ENCODE results near the gene VAV3. TPM values are rescaled to one million over a fixed set of nuclear protein-coding genes. Genes with fewer than 3 reads are reported as not detected.

The VAV3 gene
- polyA plus RNA-seq, 3 donors = 5.4 to 9.2 (median 9.0) TPM

GRCh38 chr1:107793896-107794453 lies 171.0 kb downstream of the VAV3 start:
- no peak overlapping the region for H2AFZ ChIP-seq (ENCODE audit: insufficient read depth, low read depth, low read length, poor library complexity, severe bottlenecking)
- no peak overlapping the region for H3K27ac Mint-ChIP-seq
- H3K27me3 ChIP-seq (ENCODE audit: control insufficient read depth in 2 of 2, insufficient read depth in 2 of 2, low read length in 2 of 2) = no peaks in the 10 kb centered on the region
- H3K27me3 Mint-ChIP-seq (ENCODE audit: low read depth in 3 of 3) = peaks cover 0 to 2% (median 0%) of the 10 kb centered on the region in 3 donors
- H3K36me3 Mint-ChIP-seq = peaks cover 2 to 3% of the 10 kb centered on the region in 2 donors
- no peak overlapping the region for H3K4me3 ChIP-seq (replicated peaks in 1 of 3; ENCODE audit: low read depth in 2 of 3, low read length in 3 of 3)
- no peak for DNase-seq
- H4K20me1 ChIP-seq (ENCODE audit: insufficient read depth, low read length) = no peaks in the 10 kb centered on the region
- peaks cover 21% of the 10 kb centered on the region for H3K4me1 Mint-ChIP-seq
- no peak overlapping the region for H3K4me2 ChIP-seq (replicated peaks; ENCODE audit: extremely low read depth, low read length, poor library complexity, severe bottlenecking)
- 98% methylated on average over 7 of the region's 7 CpGs for WGBS (ENCODE audit: insufficient coverage)
- no peaks in the 10 kb centered on the region for H3K9me3 ChIP-seq (replicated peaks in 1 of 2; ENCODE audit: control insufficient read depth in 1 of 2, insufficient read depth in 1 of 2, low read length in 2 of 2)
- H3K9me3 Mint-ChIP-seq = peaks cover 0 to 3% (median 0%) of the 10 kb centered on the region in 7 donors
- no peaks in the 10 kb centered on the region for H3K79me2 ChIP-seq (ENCODE audit: insufficient read depth, low read length)
- no peaks in the 10 kb centered on the region for H3K36me3 ChIP-seq (replicated peaks in 1 of 2; ENCODE audit: control insufficient read depth in 1 of 2, insufficient read depth in 2 of 2, low read length in 2 of 2)
- no peak for TF ChIP-seq CTCF (IDR thresholded peaks at IDR 0.05)
- H3K4me1 ChIP-seq (ENCODE audit: control insufficient read depth in 1 of 2, insufficient read depth in 2 of 2, low read length in 2 of 2) = peaks cover 9 to 14% of the 10 kb centered on the region in 2 donors
- H3K4me3 Mint-ChIP-seq = no peak overlapping the region
- no peak overlapping the region for H3K9ac ChIP-seq (ENCODE audit: insufficient read depth, low read length, poor library complexity, severe bottlenecking)
- H3K27ac ChIP-seq (ENCODE audit: low read depth in 1 of 2, low read length in 2 of 2) = no peak overlapping the region
- intact Hi-C loops (cut with micrococcal nuclease) = no loop called here

- no peak for TF ChIP-seq CTCF (IDR thresholded peaks at IDR 0.05)
- H3K4me1 ChIP-seq (ENCODE audit: control insufficient read depth in 1 of 2, insufficient read depth in 2 of 2, low read length in 2 of 2) = peaks cover 19 to 36% of the 10 kb centered on the region in 2 donors
- H3K4me3 Mint-ChIP-seq = no peak overlapping the region
Measured at GRCh38 chr1:107791348-107791747, 173.6 kb downstream of the VAV3 start.

More at GRCh38 chr1:107791348-107791747, 173.6 kb downstream of the VAV3 start:
- Mint-ChIP-seq H3K27ac (no peak overlapping the region), H3K9me3 (peaks cover 0 to 3% (median 0%) of the 10 kb centered on the region in 7 donors), H3K36me3 (peaks cover 3% of the 10 kb centered on the region in 2 donors), H3K27me3 (ENCODE audit: low read depth in 3 of 3) (peaks cover 0 to 2% (median 0%) of the 10 kb centered on the region in 3 donors), H3K4me1 (peaks cover 47% of the 10 kb centered on the region)
- Histone ChIP-seq H3K4me3 (replicated peaks in 1 of 3; ENCODE audit: low read depth in 2 of 3, low read length in 3 of 3) (no peak overlapping the region), H3K27ac (ENCODE audit: low read depth in 1 of 2, low read length in 2 of 2) (no peak overlapping the region), H3K9me3 (replicated peaks in 1 of 2; ENCODE audit: control insufficient read depth in 1 of 2, insufficient read depth in 1 of 2, low read length in 2 of 2) (no peaks in the 10 kb centered on the region), H4K20me1 (ENCODE audit: insufficient read depth, low read length) (peaks cover 3% of the 10 kb centered on the region), H2AFZ (ENCODE audit: insufficient read depth, low read depth, low read length, poor library complexity, severe bottlenecking) (no peak overlapping the region), H3K79me2 (ENCODE audit: insufficient read depth, low read length) (peaks cover 12% of the 10 kb centered on the region), H3K27me3 (ENCODE audit: control insufficient read depth in 2 of 2, insufficient read depth in 2 of 2, low read length in 2 of 2) (no peaks in the 10 kb centered on the region), H3K9ac (ENCODE audit: insufficient read depth, low read length, poor library complexity, severe bottlenecking) (no peak overlapping the region), H3K4me2 (replicated peaks; ENCODE audit: extremely low read depth, low read length, poor library complexity, severe bottlenecking) (no peak overlapping the region), H3K36me3 (replicated peaks in 1 of 2; ENCODE audit: control insufficient read depth in 1 of 2, insufficient read depth in 2 of 2, low read length in 2 of 2) (no peaks in the 10 kb centered on the region)
- no peak for DNase-seq
- intact Hi-C loops (cut with micrococcal nuclease) = no loop called here

All from CD14-positive monocyte (primary cell).